HCT116 (cell line): ENCODE data around the gene GRB10.

ENCODE experiments used
- CTCF ChIP-seq, 3 experiments: fragments of 200-600 bp in 1 of 3; sonication (generic) in 1 of 3; IDR thresholded peaks in 2 of 3; conservative IDR thresholded peaks in 1 of 3; 2 replicates each; pipeline ENCODE4 v1.5.1; 2012 to 2017; ENCODE audit warnings: low read depth in 2 of 3, low read length in 2 of 3, antibody characterized with exemption in 1 of 3, borderline replicate concordance in 1 of 3, control low read depth in 1 of 3, mild to moderate bottlenecking in 1 of 3, mixed read lengths in 1 of 3, mixed run types in 1 of 3, moderate library complexity in 1 of 3; ENCODE audit not compliant: insufficient read depth in 1 of 3
- EZH2 ChIP-seq: fragments of 200-600 bp; sonication (generic); IDR thresholded peaks from 2 replicates; pipeline ENCODE4 v1.6.1; 2017; ENCODE audit warnings: antibody characterized with exemption, mixed run types
- EZH2phosphoT487 ChIP-seq: fragments of 200-600 bp; IDR thresholded peaks from 2 replicates; pipeline ENCODE4 v1.6.1; 2018; ENCODE audit warnings: antibody characterized with exemption, borderline replicate concordance

- TF ChIP-seq CTCF (IDR thresholded peaks at IDR 0.05 in 2 of 3, conservative IDR thresholded peaks at IDR 0.05 in 1 of 3; ENCODE audit: borderline replicate concordance in 1 of 3, insufficient read depth in 1 of 3, low read depth in 2 of 3, low read length in 2 of 3) (no peak), EZH2 (no peak), EZH2phosphoT487 (no peak)
These were observed 164.4 kb downstream of the GRB10 start for GRCh38 chr7:50618281-50618680.
